GM10266 (cell line): Measurements from ENCODE around the gene ENTPD2.
A peak's percentile ranks its signal among the peaks of the same experiment; 100 is the strongest.

Experiments
- DNase-seq: peaks from one replicate; pipeline ENCODE4 v3.0.0; 2012; ENCODE audit errors: extremely low spot score
- CTCF ChIP-seq: IDR thresholded peaks from 2 replicates; pipeline ENCODE4 v1.5.1; 2012; ENCODE audit warnings: mild to moderate bottlenecking, low read depth; ENCODE audit not compliant: control insufficient read depth, insufficient read depth; ENCODE audit errors: missing control alignments

ENTPD2 gene

GRCh38 chr9:137077758-137078693 lies 24.2 kb upstream of the ENTPD2 start:
- peak; percentile 72 for DNase-seq
- TF ChIP-seq CTCF: no peak

- no peak for TF ChIP-seq CTCF
- peak; percentile 93 for DNase-seq
Observed at GRCh38 chr9:137077010-137077747, 23.3 kb upstream of the ENTPD2 start, which contains the start of gene UAP1L1. Gene UAP1L1, plus strand, starts transcription at chr9:137077517. Its CDS starts 16 bp downstream, at chr9:137077533.

- no peak for DNase-seq
- TF ChIP-seq CTCF: no peak
Observed at GRCh38 chr9:137076636-137077009, 22.8 kb upstream of the ENTPD2 start.

GRCh38 chr9:137075275-137075775 lies 21.5 kb upstream of the ENTPD2 start:
- no peak for DNase-seq

GRCh38 chr9:137074657-137075274 lies 20.9 kb upstream of the ENTPD2 start:
- no peak for DNase-seq
- TF ChIP-seq CTCF: no peak

More at GRCh38 chr9:137075275-137075775, 21.5 kb upstream of the ENTPD2 start:
- TF ChIP-seq CTCF: no peak

- DNase-seq: no peak
- TF ChIP-seq CTCF: no peak
Observed at GRCh38 chr9:137073992-137074399, 20.1 kb upstream of the ENTPD2 start.
